ENCODE measurements around the gene OMD.

DNA sequence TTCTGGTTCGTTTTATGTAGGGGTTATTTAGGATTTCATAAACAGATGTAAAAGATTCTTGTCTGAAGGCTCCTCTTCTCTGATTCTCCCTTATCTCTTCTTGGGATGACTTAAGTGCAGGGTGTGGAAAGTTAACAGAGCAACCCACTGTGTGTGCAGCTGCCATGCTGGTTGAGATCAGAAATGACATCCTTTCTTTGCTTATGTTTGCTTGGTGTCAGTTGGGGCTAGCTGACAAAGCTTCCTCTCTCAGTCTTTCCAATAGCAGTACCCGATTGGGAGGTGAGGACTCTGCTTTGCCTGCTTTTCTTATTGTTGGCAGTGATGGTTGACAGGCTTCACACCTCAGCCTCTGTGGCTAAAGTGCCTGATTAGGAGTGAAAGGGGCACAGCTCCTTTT is 46.4 kb downstream of the OMD start:
- TF ChIP-seq CTCF (IDR thresholded peaks at IDR 0.05) (no peak), POLR2AphosphoS5 (IDR thresholded peaks at IDR 0.05) (no peak), POLR2A (IDR thresholded peaks at IDR 0.05; ENCODE audit: low read depth) (no peak), EP300 (IDR thresholded peaks at IDR 0.05) (no peak)
